ENCODE data around the gene RARG. TPM values are rescaled to one million over a fixed set of nuclear protein-coding genes. Genes with fewer than 3 reads are reported as not detected.

RARG gene
- total and polyA plus RNA-seq, 2 donors (not counting 1 experiment from before 2014, with no cell fraction given) = 8.8 to 15.0 TPM

GRCh38 chr12:53219292-53219955 lies 12.6 kb downstream of the RARG start:
- ChIA-PET POLR2A (interaction anchor here (0.6 to 3.4 kb wide), 20 partner anchors 10 to 1064 kb away, joined by 3 to 29 read pairs (median 4); partner anchors contain the start of genes AAAS, CSAD, ESPL1 and PFDN5), CTCF (interaction anchor here (0.9 to 17.1 kb wide), 16 partner anchors 8 to 121 kb away, joined by 3 to 721 read pairs (median 6); partner anchors contain the start of genes AAAS, CSAD, ESPL1 and ITGB7)
- Mint-ChIP-seq H3K27me3 (no peaks in the 10 kb centered on the region), H3K4me3 (peak overlapping the region; percentile 97), H3K4me1 (peaks cover 61% of the 10 kb centered on the region), H3K9me3 (ENCODE audit: insufficient read depth) (no peaks in the 10 kb centered on the region), H3K27ac (peak overlapping the region; percentile 92)
- ATAC-seq (ENCODE audit: low read depth) = no peak
- peak overlapping the region; percentile 47 to 100 (median 84) for H3K4me3 ChIP-seq (ENCODE audit: control extremely low read depth in 1 of 5, extremely low read depth in 1 of 5, insufficient read depth in 1 of 5, low read depth in 2 of 5, low read length in 4 of 5)
- no peaks in the 10 kb centered on the region for H4K20me1 ChIP-seq (ENCODE audit: control insufficient read depth, insufficient read depth, low read length, poor library complexity, severe bottlenecking)
- H3K9me3 ChIP-seq (ENCODE audit: control extremely low read depth in 1 of 3, control insufficient read depth in 2 of 3, insufficient read depth in 1 of 3, low read length in 2 of 3) = no peaks in the 10 kb centered on the region
- intact Hi-C loops (cut with micrococcal nuclease) = no loop called here
- peak overlapping the region; percentile 97 for H2AFZ ChIP-seq (ENCODE audit: insufficient read depth, low read depth, low read length, poor library complexity, severe bottlenecking)
- peak; percentile 41 for DNase-seq
- TF ChIP-seq CTCF (IDR thresholded peaks at IDR 0.05) = no peak
- no peak for TF ChIP-seq EZH2 (IDR thresholded peaks at IDR 0.05; ENCODE audit: borderline replicate concordance, insufficient read depth, low read depth, low read length, poor library complexity, severe bottlenecking)
- H3K36me3 ChIP-seq (replicated peaks in 1 of 2; ENCODE audit: control extremely low read depth in 1 of 2, control insufficient read depth in 1 of 2, extremely low read depth in 1 of 2, insufficient read depth in 2 of 2, low read length in 1 of 2) = no peaks in the 10 kb centered on the region
- H3K4me2 ChIP-seq (replicated peaks; ENCODE audit: low read depth, low read length, poor library complexity, severe bottlenecking) = peak overlapping the region; percentile 98
- H3K4me1 ChIP-seq (ENCODE audit: control insufficient read depth in 2 of 2, insufficient read depth in 2 of 2, low read length in 2 of 2) = peaks cover 39 to 56% of the 10 kb centered on the region in 2 donors
- WGBS (ENCODE audit: insufficient coverage) = 7% methylated on average over 26 of the region's 27 CpGs
- H3K27me3 ChIP-seq (replicated peaks in 1 of 4; ENCODE audit: control extremely low read depth in 1 of 4, control insufficient read depth in 3 of 4, insufficient read depth in 4 of 4, low read length in 3 of 4) = no peaks in the 10 kb centered on the region
- H3K79me2 ChIP-seq (ENCODE audit: control insufficient read depth, insufficient read depth, low read length) = no peaks in the 10 kb centered on the region
- H3K9ac ChIP-seq (ENCODE audit: low read length) = peak overlapping the region; percentile 95
- H3K27ac ChIP-seq (ENCODE audit: low read length in 2 of 2) = peak overlapping the region; percentile 11 to 58

All from B cell (primary cell).